ENCODE results near the gene CPT1A.

The CPT1A gene

GRCh38 chr11:68707527-68707926 is 134.2 kb downstream of the CPT1A start:
- DNase-seq (ENCODE audit: low spot score) = no peak

DNA sequence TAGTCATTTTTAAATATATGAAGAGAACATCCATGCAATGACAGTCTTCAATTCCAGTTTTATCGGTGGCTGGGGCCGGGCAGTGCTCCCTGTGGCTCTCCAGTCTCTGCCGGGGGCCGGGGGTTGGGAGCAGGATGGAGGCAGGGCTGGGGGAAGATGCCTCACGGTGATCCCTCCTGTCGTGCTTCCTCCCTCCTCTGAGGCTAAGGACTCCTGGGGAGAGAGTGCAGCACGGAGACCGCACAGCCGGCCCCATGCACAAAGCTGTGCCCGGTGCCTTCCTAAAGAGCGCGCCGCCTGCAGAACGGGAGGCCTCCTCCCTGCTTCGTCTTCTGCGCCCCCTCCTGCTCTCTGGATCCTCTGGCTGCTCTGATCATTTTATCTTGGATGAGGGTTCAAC is 136.8 kb downstream of the CPT1A start:
- DNase-seq (ENCODE audit: low spot score) = no peak

Measured in SW480 (cell line).